ENCODE measurements around the gene CAMK1G. TPM values are rescaled to one million over a fixed set of nuclear protein-coding genes. Genes with fewer than 3 reads are reported as not detected.

Gene CAMK1G
- polyA plus RNA-seq (2013, experiment 1 of 4), result 4.4 TPM
- polyA plus RNA-seq (2013, experiment 2 of 4), result 5.5 TPM
- polyA plus RNA-seq (2013, experiment 3 of 4), result 5.3 TPM
- polyA plus RNA-seq (2013, experiment 4 of 4), result 5.8 TPM

DNA sequence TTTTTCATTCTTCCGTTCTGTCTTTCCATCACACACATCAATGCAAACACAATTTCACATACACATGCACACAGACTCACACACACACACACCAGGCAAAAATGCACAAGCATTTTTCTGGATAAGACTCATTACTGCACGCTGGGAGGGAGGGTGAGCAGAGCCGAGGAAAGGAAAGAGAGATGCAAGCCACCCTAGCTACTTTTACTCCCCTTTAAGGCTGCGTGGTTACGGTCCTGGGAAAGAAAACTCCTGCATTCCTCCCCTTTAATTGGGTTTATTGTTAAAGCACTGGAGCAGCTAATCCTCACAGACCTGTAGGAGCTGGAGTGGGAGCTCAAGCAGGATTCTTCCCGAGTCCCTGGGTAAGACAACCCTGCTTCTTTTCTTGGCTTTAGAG, at the start of gene CAMK1G:
TSS of gene CAMK1G (plus strand) at position 307 of the 400 bp plus-strand sequence. CDS start 11,270 bp downstream, outside the sequence.
- H3K27ac ChIP-seq (ENCODE audit: insufficient read depth, low read depth, low read length, poor library complexity, severe bottlenecking), result peak within 1 kb of the TSS; percentile 47
- H3K36me3 ChIP-seq (ENCODE audit: control insufficient read depth, insufficient read depth, low read length), result no peaks in the 10 kb centered on the region
- peaks cover 21% of the 10 kb centered on the region for H3K27me3 ChIP-seq (ENCODE audit: control insufficient read depth, insufficient read depth, low read length, poor library complexity, severe bottlenecking)
- peaks cover 10% of the 10 kb centered on the region for H3K4me1 ChIP-seq (ENCODE audit: control insufficient read depth, insufficient read depth, low read length)
- H3K4me3 ChIP-seq (ENCODE audit: insufficient read depth, low read depth, low read length), result peak within 1 kb of the TSS; percentile 40
- no peaks in the 10 kb centered on the region for H3K9me3 ChIP-seq (ENCODE audit: control insufficient read depth, low read length)
- 12 to 19% methylated on average over 6 of the region's 6 CpGs for WGBS, 2 experiments

DNA sequence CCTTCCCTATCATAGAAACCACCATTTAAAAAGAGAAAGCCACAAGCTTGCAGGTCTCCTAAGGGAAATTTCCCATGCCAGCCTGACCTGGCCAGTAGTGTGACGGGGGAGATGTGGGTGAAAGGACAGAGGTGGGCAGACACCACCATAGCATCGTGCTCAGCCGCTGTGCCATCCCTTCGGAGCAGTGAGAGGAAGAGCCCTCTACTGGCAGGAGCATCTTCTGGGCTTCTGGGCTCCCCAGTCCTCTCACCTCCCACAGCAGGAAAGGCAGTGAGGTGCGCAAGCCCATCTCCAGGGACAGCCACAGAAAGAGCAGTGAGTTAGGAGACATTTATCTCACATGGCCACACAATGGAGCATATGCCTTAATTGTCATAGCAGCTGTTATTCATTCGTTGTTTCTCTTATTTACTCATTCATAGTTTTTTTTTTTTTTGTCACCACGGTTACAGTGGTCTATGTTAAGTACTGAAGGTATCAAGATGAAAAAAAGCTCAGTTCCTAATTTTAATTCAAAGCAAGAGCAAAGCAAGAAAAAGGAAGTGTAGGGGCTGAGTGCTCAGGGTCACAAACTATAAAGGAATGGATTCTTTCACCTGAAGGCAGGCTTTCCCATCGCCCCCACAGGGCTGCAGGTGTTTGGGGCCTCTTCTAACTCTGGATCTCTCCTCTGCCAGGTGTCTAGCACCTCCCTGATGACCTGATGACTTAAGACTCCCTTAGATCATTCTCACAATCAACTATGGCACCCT, 48.8 kb upstream of the CAMK1G start:
- H3K27ac ChIP-seq (ENCODE audit: insufficient read depth, low read depth, low read length, poor library complexity, severe bottlenecking), result no peak overlapping the region
- no peak overlapping the region for H3K4me3 ChIP-seq (ENCODE audit: insufficient read depth, low read depth, low read length)
- H3K4me1 ChIP-seq (ENCODE audit: control insufficient read depth, insufficient read depth, low read length), result no peaks in the 10 kb centered on the region
- 89 to 92% methylated on average over 6 to 8 of the region's 8 CpGs for WGBS, 2 experiments
- no peaks in the 10 kb centered on the region for H3K27me3 ChIP-seq (ENCODE audit: control insufficient read depth, insufficient read depth, low read length, poor library complexity, severe bottlenecking)
- H3K9me3 ChIP-seq (ENCODE audit: control insufficient read depth, low read length), result no peaks in the 10 kb centered on the region
- no peaks in the 10 kb centered on the region for H3K36me3 ChIP-seq (ENCODE audit: control insufficient read depth, insufficient read depth, low read length)

DNA sequence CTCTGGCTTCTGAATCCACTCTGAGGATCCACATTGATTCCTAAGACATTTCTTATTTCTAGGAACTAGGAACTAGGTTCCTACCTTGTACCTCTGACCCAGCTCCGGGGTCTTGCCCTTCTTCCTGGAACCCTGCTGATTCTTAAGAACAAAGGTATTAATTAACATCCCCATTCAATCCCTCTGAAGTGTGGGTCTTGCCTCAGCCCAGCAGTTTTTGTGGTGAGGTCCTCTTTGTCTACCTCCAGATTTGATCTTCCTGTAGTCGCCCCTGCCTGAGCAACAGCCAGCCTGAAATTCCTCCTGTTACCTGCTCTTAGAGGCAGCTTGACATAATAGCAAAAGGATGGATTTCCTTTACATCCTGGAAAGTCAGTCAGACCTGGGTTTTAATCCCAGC, 46.7 kb upstream of the CAMK1G start:
- WGBS, 2 experiments, result 32 to 42% methylated on average over 2 of the region's 2 CpGs

DNA sequence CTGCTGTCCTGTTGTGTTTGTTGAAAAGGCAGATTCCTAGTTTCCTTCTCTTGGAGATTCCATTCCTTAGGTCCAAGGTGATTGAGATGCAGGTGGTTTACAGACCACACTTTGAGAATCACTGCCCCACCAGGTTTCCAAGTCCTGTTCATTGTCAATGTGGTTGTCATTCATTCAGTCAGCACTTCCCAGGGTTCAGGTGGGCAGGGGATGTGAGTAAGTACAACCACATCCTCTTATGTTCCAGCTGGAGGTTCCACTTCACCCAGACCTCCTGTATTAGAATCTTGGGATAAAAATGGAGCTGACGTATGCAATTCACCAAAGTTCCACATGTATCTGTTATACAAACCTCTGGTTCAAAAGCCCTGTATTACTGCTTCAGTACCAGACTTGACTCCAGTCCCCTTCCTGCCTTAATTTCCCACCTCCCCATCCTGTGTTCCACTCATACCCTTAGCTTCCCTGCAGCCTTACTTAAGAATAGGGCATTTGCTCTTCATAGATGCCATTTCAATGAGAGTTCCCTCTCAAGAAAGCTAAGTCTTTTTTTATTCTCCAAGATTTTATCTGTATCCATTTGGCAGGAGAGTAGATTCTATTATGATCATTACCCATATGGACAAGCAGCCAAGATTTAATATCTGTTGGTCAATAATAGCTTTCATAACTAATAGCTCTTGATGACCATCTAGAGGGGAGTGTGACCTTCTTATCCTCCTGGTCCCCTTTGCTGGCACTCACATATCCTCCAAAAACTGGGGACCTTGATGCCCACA, 46.0 kb upstream of the CAMK1G start:
- WGBS, 2 experiments, result 90 to 100% methylated on average over 1 of the region's 1 CpG
- Histone ChIP-seq H3K36me3 (ENCODE audit: control insufficient read depth, insufficient read depth, low read length) (no peaks in the 10 kb centered on the region), H3K27ac (ENCODE audit: insufficient read depth, low read depth, low read length, poor library complexity, severe bottlenecking) (no peak overlapping the region), H3K4me1 (ENCODE audit: control insufficient read depth, insufficient read depth, low read length) (no peaks in the 10 kb centered on the region), H3K4me3 (ENCODE audit: insufficient read depth, low read depth, low read length) (no peak overlapping the region), H3K27me3 (ENCODE audit: control insufficient read depth, insufficient read depth, low read length, poor library complexity, severe bottlenecking) (no peaks in the 10 kb centered on the region), H3K9me3 (ENCODE audit: control insufficient read depth, low read length) (no peaks in the 10 kb centered on the region)

More for the DNA sequence above, 46.7 kb upstream of the CAMK1G start:
- Histone ChIP-seq H3K27me3 (ENCODE audit: control insufficient read depth, insufficient read depth, low read length, poor library complexity, severe bottlenecking) (no peaks in the 10 kb centered on the region), H3K4me3 (ENCODE audit: insufficient read depth, low read depth, low read length) (no peak overlapping the region), H3K9me3 (ENCODE audit: control insufficient read depth, low read length) (no peaks in the 10 kb centered on the region), H3K36me3 (ENCODE audit: control insufficient read depth, insufficient read depth, low read length) (no peaks in the 10 kb centered on the region), H3K27ac (ENCODE audit: insufficient read depth, low read depth, low read length, poor library complexity, severe bottlenecking) (no peak overlapping the region), H3K4me1 (ENCODE audit: control insufficient read depth, insufficient read depth, low read length) (no peaks in the 10 kb centered on the region)

DNA sequence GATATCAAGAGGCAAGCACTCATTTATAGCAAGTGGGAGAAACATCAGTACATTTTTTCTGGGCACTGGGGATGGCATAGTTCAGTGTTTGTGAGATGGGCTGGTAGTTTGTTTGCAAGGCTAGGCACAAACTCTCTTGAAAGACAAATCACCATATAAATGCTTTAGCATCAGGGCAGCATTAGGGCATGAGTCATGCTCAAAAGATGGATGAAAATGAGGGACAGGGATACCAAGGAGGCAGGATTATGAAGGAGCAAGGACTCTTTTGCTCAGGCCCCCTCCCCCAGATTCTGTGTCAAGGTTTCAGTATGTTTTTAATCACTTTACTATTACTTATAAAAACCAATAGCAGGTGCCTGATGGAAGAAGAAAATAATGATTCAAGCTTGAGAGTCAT, 43.9 kb upstream of the CAMK1G start:
- H3K36me3 ChIP-seq (ENCODE audit: control insufficient read depth, insufficient read depth, low read length), result no peaks in the 10 kb centered on the region
- no peak overlapping the region for H3K4me3 ChIP-seq (ENCODE audit: insufficient read depth, low read depth, low read length)
- H3K27ac ChIP-seq (ENCODE audit: insufficient read depth, low read depth, low read length, poor library complexity, severe bottlenecking), result no peak overlapping the region
- H3K27me3 ChIP-seq (ENCODE audit: control insufficient read depth, insufficient read depth, low read length, poor library complexity, severe bottlenecking), result no peaks in the 10 kb centered on the region
- H3K9me3 ChIP-seq (ENCODE audit: control insufficient read depth, low read length), result no peaks in the 10 kb centered on the region
- H3K4me1 ChIP-seq (ENCODE audit: control insufficient read depth, insufficient read depth, low read length), result no peaks in the 10 kb centered on the region

DNA sequence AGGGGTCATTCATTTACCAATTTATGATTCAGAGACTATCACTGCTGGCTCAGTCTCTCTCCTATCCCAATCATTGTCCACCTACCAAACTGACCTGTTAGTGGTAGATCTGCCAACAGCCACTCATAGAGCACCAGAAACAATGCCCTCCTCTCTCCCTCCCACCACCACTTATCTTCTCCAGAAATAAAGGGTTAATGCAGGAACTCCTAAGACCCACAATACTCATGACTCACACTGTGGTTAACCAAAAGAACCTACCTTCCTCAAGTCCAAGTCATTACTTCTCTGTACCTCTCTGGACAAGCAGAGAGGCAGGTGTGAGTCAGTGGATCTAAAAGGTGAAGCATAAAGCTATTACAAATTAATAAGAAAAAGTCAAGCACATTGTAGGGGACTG, 40.9 kb upstream of the CAMK1G start:
- Histone ChIP-seq H3K36me3 (ENCODE audit: control insufficient read depth, insufficient read depth, low read length) (no peaks in the 10 kb centered on the region), H3K9me3 (ENCODE audit: control insufficient read depth, low read length) (no peaks in the 10 kb centered on the region), H3K27ac (ENCODE audit: insufficient read depth, low read depth, low read length, poor library complexity, severe bottlenecking) (no peak overlapping the region)

DNA sequence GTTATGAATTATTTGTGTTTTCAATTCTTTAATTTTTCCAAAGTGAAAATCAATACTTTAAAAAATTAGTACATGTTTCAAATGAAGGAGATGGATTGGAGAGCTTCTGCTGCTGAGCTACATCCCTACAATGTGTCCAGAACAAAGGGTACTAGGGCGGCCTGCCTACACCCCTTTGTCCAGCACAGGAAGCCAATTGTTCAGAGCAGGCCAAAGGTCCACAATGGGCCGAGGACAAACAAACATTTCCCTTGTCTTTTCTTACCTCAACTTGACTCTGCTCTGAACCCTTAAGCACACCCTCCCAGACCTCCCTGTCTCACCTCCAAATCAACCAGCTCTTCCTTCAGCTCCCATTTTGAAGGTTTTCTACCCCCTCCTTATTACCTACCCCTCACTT, 39.4 kb upstream of the CAMK1G start:
- Histone ChIP-seq H3K4me1 (ENCODE audit: control insufficient read depth, insufficient read depth, low read length) (no peaks in the 10 kb centered on the region), H3K27me3 (ENCODE audit: control insufficient read depth, insufficient read depth, low read length, poor library complexity, severe bottlenecking) (peaks cover 13% of the 10 kb centered on the region), H3K36me3 (ENCODE audit: control insufficient read depth, insufficient read depth, low read length) (no peaks in the 10 kb centered on the region), H3K4me3 (ENCODE audit: insufficient read depth, low read depth, low read length) (no peak overlapping the region), H3K9me3 (ENCODE audit: control insufficient read depth, low read length) (no peaks in the 10 kb centered on the region), H3K27ac (ENCODE audit: insufficient read depth, low read depth, low read length, poor library complexity, severe bottlenecking) (no peak overlapping the region)
- 59 to 78% methylated on average over 2 of the region's 2 CpGs for WGBS, 2 experiments

More for the DNA sequence above, 40.9 kb upstream of the CAMK1G start:
- no peak overlapping the region for H3K4me3 ChIP-seq (ENCODE audit: insufficient read depth, low read depth, low read length)
- peaks cover 5% of the 10 kb centered on the region for H3K27me3 ChIP-seq (ENCODE audit: control insufficient read depth, insufficient read depth, low read length, poor library complexity, severe bottlenecking)
- H3K4me1 ChIP-seq (ENCODE audit: control insufficient read depth, insufficient read depth, low read length), result no peaks in the 10 kb centered on the region

DNA sequence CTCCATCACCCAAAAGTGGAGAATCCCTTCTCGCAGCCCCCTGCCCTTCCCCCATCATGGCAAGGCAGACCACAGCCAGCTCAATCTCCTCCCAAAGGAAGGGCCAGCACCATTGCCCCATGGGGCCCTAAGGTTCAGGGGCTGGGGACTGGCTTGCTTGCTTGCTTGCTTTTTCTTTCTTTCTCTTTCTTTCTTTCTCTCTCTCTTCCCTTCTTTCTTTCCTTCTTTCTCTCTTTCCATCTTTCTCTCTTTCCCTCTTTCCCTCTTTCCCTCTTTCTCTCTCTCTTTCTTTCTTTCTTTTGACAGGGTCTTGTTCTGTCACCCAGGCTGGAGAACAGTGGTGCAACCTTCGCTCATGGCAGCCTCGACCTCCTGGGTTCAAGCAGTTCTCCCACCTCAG, 38.1 kb upstream of the CAMK1G start:
- H3K27me3 ChIP-seq (ENCODE audit: control insufficient read depth, insufficient read depth, low read length, poor library complexity, severe bottlenecking), result peaks cover 14% of the 10 kb centered on the region
- 93 to 95% methylated on average over 3 of the region's 3 CpGs for WGBS, 2 experiments
- no peaks in the 10 kb centered on the region for H3K4me1 ChIP-seq (ENCODE audit: control insufficient read depth, insufficient read depth, low read length)
- H3K4me3 ChIP-seq (ENCODE audit: insufficient read depth, low read depth, low read length), result no peak overlapping the region
- no peaks in the 10 kb centered on the region for H3K36me3 ChIP-seq (ENCODE audit: control insufficient read depth, insufficient read depth, low read length)
- no peak overlapping the region for H3K27ac ChIP-seq (ENCODE audit: insufficient read depth, low read depth, low read length, poor library complexity, severe bottlenecking)
- H3K9me3 ChIP-seq (ENCODE audit: control insufficient read depth, low read length), result no peaks in the 10 kb centered on the region

DNA sequence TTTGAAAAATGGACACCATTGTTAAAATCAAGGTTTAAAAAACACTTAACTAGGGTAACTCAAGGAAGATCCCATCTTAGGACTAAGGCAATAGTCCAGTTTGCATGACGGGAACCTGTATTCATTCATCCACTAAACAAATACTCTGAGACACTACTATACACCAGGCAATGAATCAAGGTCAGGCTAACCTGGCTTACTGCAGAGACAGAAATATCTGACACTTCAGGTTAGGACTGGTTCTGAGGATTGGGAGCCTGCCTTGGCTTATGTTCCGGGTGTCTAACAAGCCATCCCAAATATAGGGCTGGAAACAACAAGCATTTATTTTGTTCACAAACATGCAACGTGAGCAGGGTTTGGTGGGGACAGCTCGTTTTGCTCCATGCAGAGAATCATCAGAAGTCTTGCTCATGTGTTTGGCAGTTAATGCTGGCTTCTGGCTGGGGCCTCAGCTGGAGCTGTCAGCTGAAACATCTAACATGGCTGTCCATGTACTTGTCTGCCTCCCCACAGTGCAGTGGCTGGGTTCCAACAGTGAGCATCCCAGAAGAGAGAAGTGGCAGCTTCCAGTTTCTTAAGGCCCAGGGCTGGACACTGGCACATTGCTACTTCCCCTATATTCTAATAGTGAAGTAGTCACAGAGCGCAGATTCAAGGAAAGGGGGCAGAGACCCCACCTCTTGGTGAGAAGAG, 37.0 kb upstream of the CAMK1G start:
- WGBS, 2 experiments, result 86 to 90% methylated on average over 5 of the region's 5 CpGs
- Histone ChIP-seq H3K27ac (ENCODE audit: insufficient read depth, low read depth, low read length, poor library complexity, severe bottlenecking) (no peak overlapping the region), H3K36me3 (ENCODE audit: control insufficient read depth, insufficient read depth, low read length) (no peaks in the 10 kb centered on the region), H3K4me3 (ENCODE audit: insufficient read depth, low read depth, low read length) (no peak overlapping the region), H3K9me3 (ENCODE audit: control insufficient read depth, low read length) (no peaks in the 10 kb centered on the region), H3K4me1 (ENCODE audit: control insufficient read depth, insufficient read depth, low read length) (no peaks in the 10 kb centered on the region), H3K27me3 (ENCODE audit: control insufficient read depth, insufficient read depth, low read length, poor library complexity, severe bottlenecking) (peaks cover 14% of the 10 kb centered on the region)

DNA sequence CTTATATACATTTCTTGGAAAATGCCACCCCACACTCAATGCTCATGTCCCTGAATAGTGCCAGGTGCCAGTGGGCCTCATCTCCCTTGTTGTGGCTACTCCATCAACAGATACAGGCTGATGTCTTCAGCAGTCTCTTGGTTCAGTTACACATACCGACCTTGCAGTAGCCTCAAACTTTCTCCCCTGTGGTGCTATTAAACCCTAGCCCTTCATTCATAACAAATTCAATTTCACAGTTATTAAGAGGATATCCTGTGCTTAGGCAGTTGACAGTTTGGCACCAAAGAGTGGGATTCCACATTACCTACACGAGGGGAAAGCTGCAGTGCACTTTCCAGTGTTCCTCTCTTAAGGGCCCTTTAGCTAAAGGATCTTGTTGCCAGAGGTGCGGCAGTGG, 35.9 kb upstream of the CAMK1G start:
- Histone ChIP-seq H3K4me1 (ENCODE audit: control insufficient read depth, insufficient read depth, low read length) (no peaks in the 10 kb centered on the region), H3K27ac (ENCODE audit: insufficient read depth, low read depth, low read length, poor library complexity, severe bottlenecking) (no peak overlapping the region), H3K4me3 (ENCODE audit: insufficient read depth, low read depth, low read length) (no peak overlapping the region), H3K9me3 (ENCODE audit: control insufficient read depth, low read length) (no peaks in the 10 kb centered on the region), H3K36me3 (ENCODE audit: control insufficient read depth, insufficient read depth, low read length) (no peaks in the 10 kb centered on the region), H3K27me3 (ENCODE audit: control insufficient read depth, insufficient read depth, low read length, poor library complexity, severe bottlenecking) (peaks cover 14% of the 10 kb centered on the region)
- 82 to 88% methylated on average over 3 of the region's 3 CpGs for WGBS, 2 experiments
